NCI-H510A (cell line): ENCODE measurements around the gene SLC31A1.

Experiments used
- DNase-seq: peaks from one replicate; lab custom pipeline; 2025; lab: John Stamatoyannopoulos, UW

Gene SLC31A1

DNA sequence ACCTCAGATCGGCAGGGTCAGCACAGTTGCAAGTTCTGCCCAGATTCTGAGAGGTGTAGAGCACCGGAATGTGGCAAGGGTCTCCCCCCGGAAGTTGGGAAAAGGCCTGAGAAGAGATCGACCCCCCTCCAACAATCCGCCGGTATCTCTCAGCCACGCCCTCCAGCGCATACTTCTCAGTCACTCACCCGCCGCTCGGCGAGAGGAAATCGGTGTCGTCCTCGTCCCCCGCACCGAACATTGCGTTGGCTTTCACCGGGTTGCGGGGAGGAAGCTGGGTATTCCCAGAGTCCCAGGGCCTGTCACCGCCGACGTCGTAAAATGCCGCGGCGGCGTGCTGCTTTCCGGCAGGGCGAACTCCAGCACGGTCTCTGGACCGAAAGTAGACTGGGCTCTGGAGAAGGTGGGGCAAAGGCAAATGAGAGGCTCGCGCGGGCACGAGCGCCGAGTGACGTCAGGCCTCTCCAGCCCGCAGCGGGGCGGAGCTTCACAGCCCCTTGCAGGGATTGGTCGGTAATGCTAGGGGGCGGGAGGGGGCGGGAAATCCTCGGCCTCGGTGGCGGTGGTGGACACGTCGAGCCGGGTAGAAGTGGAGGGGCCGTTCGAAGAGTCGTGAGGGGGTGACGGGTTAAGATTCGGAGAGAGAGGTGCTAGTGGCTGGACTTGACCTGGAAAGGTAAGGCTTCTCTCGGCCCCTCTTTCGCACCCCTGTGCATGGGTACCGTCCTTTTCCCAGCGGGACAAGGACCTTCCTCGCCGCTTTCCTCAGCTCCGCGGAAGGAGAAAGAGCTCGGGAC lies at the start of gene SLC31A1, which contains the start of gene FKBP15:
SLC31A1 (plus strand) TSS at position 542 of the 797 bp plus-strand sequence. CDS start 34,605 bp downstream, outside the sequence.
FKBP15 (minus strand) TSS at position 275 of the 797 bp plus-strand sequence; CDS start at position 241, 34 bp downstream.
- peak; percentile 93 for DNase-seq

DNA sequence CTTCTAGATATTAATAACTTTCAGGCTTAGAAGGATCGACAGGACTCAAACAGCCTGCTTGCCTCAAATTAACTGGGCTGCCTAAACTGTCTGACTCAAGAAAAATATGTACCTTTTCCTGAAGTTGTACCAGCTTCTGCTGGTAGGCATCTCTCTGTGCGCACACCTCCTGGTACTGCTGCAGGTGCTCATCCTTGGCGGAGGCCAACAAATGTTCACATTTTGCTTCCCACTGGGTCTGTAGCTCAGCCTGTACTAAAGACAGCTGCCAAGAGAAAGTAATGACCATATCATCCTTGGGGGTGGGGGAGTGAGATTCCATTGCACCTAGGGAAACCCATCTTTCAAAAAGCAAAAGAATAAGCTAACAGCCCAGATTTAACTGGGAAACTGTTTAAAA lies 48.0 kb upstream of the SLC31A1 start:
- no peak for DNase-seq

DNA sequence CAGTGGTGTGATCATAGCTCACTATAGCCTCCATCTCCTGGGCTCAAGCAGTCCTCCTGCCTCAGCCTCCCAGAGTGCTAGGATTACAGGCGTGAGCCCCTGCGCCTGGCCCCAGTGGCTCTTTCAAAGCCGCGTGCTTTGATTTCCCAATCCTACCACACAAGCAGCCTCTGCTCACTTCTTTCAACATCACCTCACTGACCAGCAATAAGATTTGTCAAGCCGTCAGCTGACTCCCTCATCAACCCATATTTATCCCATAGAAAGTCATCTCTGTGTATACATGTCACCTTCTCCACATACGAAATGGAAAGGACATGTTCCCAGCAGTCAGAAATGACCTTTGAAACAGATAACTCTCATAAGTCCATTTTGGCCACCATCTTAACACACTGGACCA lies 44.5 kb upstream of the SLC31A1 start:
- DNase-seq = no peak

DNA sequence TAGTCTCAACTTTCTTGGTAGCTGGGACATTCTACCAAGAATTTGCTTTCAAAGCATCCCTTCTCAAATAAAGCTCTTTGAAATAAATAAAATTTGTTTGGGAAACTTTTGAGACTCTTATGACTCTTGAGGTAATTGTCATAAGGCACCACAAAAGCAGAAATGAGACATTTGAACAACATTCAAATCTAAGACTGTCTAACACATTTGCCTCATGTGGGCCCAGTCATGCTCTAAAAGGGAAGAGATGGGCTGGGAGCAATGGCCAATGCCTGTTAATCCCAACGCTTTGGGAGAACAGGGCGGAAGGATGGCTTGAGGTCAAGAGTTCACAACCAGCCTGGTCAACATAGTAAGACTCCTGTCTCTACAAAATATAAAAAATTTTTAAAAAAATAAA lies 44.1 kb upstream of the SLC31A1 start:
- no peak for DNase-seq

DNA sequence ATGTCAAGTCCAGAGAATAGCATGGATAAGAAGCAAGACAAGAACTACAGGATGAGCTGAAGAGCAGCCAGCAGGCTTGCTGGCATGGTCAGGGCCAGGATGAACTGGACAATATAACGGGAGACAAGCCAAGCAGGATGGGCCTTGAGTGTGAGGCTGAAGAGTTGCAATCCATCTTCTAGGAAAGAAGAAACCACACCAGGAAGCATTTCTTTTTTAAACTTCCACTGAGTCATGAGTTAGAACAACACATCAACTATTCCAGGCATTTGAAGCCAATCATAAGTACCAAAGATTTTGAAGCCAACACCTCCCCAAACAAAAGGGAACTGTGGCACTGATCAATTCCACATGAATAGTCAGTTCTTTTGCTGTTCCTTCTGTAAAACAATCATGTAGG lies 43.3 kb upstream of the SLC31A1 start:
- no peak for DNase-seq

DNA sequence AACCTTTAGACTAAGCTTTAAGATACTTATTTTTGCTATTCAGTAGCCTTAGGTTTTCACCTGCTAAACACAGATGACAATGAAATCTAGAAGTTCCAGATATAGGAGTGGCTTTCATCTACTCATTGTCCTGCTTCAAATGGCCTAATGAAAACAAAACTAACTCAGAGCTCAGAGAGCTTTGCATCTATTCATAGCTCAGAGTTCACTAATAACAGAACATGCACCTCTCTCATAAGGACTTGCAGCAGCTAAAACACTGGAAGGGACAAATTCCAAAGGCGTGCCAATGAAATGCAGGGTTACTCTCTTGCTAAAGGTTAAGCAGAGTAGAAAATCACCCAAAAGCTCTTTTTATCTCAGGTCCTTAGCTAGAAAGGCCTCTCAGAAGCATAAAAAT lies 41.5 kb upstream of the SLC31A1 start:
- DNase-seq = no peak

DNA sequence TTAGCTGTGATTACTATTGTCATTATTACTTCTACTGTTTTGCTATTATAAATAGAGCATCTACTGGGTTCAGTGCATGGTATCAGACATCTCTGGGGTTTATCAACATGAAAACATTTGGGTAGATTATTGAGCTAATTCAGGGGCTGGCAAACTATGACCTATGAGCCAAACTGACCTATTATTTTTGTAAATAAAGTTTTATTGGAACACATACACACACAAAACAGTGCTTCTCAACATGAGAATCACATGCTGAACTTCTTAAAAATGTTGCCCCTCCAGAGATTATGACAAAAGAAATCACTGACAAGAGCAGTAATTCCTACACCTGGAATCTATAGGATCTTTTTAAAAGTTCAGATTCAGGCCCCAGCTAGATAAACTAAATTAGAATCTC lies 40.2 kb upstream of the SLC31A1 start:
- DNase-seq = no peak

DNA sequence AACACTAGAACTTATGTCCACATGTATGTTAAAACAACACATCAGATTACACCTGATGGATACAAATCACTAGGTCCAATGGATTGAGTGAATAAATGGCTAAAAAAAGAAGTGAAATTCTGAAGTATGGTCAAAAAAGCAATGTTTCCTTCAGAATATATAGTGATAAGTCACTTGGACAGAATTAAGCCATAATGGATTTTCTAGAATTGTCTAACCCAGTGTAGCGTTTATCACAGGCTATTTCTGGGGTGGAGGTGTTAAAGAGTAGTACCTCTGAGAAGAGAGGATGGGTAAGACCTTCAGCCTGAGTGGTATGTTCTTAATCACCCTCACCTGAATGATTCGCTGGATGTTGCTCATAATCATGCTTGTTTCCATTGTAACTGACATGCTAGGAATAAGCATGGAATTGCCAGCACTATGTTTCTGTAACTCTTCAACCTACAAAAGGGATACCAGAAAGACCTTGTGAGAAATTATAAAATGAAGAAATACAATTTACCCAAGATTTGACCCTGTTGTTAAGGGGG lies 37.3 kb upstream of the SLC31A1 start:
- DNase-seq = no peak

DNA sequence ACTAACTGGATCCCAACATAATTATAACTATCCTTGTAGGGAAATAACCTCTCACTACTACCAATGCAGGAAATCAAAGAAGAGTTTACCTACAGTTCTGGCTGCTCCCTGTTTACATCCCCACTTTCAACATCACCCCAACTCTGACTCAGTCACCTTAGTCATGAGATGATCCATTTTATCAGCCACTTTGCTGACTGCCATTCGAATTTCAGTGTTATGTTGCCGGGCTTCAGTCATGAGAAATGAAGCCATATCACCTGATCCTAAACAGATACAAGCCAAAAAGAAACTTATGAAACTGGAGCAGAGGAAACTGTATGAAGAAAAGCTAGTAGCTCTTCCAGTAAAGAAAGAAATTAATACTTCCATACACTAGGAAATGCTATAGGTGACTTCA lies 36.8 kb upstream of the SLC31A1 start:
- DNase-seq = no peak

DNA sequence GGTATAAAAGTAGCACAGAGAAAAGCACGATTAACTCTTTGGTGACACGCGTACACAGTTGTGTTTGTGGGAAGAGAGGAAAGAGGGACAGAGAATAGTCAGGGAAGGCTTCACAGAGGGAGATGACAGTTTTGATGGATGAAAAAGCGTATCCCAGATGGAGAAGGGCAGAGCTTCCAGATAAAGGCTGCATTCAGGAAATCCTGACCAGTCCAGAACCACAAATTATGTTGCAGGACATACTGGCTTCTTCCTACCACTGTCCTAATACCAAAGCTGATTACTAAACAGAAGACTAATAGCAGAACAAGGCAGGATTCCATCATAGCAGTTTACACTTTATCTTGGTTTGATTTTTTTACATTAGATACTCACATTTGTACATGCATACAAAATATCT lies 36.1 kb upstream of the SLC31A1 start:
- no peak for DNase-seq

DNA sequence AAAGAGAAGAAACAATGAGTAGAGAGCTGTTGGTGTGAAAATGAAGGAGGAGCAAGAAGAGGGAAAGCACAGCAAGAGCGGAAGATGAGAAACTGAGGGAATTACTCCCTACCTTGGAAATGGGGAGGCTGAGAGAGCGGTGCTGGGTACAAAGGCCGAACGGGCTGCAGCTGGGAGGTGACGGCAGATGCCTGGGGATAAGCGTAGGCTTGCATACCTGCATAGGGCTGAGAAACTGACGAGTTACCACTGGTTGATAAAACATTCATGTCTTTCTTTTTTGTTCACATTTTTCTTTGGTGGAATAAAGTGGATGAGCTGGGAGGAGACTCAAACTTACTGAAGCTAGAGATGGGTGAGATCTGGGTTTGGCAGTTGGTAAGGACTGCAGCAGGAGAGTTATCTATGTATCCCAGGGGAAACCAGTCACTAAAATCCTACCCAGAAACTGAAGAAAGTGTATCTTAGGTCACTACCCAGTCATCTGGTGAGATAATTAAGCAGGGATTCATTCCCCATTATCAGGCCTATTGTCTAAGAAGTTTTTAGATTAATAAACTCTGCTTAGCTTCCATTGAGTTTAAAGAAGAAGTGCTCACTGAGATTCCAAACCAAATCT lies 35.1 kb upstream of the SLC31A1 start:
- no peak for DNase-seq

DNA sequence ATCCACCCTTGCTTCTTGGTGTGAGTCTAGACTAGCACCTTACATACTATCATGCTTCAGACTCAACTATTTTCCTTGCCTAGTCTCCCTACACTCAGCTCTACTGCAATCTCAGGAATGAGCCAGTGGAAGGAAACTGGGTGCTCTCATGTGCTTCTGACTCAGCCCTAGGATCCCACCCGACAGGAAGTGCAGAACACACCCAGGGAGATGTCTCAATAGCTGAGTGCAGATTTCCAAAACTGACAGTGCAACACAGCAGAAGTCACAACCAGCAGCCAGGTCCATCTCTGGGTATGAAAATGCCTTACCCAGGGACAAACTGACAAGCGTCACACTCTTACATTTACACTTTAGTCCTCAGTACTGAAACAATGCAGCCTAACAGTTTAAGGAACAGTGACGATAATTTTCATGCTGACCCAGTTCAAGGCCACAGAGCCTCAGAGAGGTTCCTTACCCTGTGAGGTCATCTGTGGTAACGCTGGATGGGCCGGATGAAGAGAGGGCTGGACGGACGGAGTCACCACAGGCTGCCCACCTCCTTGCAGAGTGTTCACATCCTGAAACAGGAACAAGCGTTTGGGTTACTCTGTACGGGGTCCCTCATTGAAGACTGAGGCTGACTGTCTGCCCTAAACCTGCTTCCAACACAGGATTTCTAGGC lies 33.3 kb upstream of the SLC31A1 start:
- DNase-seq = no peak

DNA sequence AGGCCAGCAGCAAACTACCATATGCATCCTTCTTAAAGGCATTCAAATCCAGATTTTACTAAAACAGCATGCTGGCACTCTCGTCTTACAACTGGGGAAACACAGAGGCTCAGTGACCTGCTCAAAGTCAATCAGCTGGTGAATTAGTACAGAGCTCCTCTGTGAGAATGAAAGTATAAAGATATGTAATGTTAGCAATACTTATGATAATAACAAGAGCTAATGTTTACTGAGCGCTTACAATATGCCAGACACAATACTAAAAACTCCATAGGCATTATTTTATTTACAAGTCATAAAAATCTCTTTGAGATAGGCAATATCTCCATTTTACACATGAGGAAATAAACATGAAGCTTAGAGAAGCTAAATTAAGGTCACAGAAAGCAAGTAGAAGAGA lies 28.9 kb upstream of the SLC31A1 start:
- no peak for DNase-seq

DNA sequence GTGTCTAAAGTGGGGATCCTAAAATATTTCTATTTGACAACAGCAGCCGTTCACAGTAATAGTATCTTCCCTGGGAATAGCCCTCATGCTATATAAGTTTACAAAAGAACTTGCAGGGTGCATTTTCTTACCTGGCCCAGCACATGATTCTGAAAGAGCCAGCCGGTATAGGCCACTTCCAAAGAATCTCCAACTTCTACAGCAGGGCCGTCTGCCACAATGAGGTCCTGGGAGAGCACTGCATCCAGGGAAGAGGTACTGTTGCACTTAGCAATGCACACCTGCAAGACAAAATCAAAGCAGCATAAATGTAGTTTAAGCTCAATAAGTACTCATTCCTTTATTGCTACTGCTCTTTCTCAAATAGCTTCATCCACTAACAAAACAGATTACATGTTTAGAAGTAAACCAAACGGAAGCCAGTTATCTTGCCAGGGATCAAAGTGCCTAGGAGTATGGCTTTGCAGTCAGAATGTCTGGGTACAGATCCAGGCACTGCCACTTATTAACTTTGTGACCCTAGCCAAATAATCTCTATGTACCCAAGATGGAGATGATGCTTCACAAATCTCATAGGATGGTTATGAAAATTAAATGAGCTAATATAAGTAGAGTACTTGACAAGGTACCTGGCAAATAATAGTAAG lies 21.5 kb upstream of the SLC31A1 start:
- DNase-seq = no peak

DNA sequence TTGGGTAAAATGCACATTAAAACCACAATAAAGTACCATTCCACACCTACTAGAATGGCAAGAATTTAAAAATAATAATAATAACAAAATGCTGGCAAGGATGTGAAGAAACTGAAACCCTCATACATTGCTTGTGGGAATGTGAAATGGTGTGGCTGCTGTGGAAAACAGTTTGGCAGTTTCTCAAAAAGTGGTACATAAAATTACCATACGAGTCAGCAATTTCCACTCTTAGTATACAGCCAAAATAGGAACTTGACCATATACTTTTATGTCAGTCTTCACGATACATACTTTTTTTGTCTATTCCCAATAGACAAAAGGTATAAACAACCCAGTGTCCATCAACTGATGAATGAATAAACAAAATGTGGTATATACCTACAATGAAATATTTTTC lies 15.9 kb upstream of the SLC31A1 start:
- no peak for DNase-seq

DNA sequence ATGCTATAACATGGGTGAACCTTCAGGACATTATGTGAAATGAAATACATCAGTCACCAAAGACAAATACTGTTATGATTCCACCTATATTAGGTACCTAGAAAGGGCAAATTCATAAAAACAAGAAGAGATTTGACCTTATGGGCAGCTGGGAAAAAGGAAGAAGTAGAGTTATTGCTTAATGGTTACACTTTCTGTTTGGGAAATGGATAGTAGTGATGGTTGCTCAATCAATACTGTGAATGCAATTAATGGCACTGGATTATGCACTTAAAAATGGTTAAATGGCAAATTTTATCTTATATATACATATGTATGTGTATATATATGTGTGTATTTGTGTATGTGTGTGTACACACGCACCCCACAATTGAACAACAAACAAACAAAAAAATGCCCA lies 15.5 kb upstream of the SLC31A1 start:
- DNase-seq = no peak

DNA sequence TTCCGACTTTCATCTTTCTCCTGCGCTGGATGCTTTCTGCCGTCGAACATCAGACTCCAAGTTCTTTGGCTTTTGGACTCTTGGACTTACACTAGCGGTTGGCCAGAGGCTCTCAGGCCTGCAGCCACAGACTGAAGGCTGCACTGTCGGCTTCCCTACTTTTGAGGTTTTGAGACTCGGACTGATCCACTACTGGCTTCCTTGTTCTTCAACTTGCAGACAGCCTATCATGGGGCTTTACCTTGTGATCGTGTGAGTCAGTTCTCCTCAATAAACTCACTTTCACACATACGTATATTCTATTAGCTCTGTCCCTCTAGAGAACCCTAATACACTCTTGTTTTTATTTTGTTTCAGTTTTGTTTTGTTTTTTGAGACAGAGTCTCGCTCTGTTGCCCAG lies 10.5 kb upstream of the SLC31A1 start:
- DNase-seq = no peak

DNA sequence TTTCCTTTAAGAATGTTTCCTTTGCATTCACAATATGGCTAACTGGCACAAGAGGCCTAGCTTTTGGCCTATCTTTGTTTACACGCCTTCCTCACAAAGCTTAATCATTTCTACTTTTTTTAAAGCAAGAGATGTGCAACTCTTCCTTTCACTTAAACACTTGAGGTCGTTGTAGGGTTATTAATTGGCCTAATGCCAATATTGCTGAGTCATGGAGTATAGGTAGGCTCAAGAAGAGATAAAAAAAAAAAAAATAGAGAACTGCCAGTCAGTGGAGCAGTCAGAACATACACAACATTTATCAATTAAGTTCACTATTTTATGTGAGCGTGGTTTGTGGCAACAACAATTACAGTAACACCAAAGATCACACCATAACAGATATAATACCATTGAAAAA lies 6.2 kb upstream of the SLC31A1 start:
- DNase-seq = no peak

DNA sequence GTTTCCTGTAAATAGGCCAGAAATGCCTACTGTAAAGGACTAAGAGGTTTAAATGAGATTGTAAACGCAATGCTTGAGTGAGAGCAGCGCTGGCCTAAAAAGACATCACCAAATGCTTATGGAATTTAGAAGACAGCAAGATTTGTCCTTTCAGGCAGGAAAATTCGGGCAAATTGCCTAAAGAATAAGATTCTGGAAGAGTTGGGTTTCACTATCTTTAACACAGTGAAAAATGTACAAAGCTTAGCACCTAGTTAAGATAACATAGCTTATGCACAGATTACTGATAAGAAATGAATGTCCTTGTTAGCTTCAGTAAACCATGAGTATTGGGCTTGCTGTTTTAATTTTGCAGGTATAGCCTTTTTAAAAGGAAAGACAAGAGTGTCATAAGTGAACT lies 4.9 kb upstream of the SLC31A1 start:
- DNase-seq = no peak

DNA sequence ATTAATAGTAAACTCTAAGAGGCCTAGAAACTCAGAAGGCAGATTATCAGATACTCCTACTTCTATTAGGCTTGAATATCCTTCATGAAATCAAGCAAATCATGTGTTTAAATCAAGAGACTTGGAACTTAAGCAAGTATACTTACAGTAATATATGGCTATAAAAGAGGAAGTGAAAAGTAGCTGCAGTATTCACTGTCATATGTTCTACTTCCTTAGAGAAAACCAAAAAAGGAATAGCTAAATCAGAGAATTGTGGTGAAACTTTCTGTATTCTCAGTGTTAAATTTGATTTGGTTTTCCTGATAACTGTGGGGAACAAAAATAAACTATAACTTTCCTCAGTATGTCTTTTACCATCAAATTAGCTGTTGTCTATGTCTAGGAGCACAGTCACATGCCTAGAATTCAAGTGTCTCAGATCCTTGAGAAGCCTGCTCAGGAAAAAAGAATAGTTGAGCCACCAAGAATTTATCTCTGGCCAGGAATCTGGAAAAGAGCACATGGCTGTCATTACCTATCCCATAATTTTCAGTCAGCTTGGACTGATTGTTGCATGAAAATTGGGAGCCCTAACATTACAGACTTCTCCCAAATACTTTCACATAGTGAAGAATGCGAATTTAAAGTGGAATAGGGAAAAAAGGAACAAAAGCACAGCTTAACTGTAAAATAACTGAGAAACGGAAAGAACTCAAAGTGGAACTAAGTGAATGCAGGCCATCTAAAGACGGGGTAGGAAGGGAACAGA lies 2.0 kb upstream of the SLC31A1 start:
- no peak for DNase-seq

DNA sequence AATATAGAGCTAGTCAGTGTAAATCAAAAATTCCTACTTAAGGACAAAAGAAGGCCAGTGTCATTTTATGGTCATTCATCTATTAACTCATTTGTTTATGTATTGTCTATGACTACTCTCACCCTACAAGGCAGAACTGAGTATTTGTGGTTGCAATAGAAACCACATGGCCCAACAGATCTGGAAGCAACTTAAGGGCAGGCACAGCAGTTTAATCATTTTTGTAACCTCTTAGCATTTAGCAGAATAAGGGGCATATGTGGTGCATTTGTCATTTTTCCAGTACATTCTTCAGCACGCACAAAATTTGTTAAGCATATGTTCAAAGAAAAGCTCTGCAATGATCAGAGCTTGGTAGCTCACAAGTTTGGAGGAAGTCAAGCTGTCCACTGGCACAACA lies 1.4 kb upstream of the SLC31A1 start:
- DNase-seq = no peak
